Measurements from ENCODE around the gene GSTT2B.

- no peak for TF ChIP-seq CTCF (IDR thresholded peaks at IDR 0.05)
- TF ChIP-seq ZFX (IDR thresholded peaks at IDR 0.05; ENCODE audit: borderline replicate concordance) = no peak
Observed at GRCh38 chr22:23911318-23911980, 49.5 kb downstream of the GSTT2B start.
